GM21528 (cell line): ENCODE results near the gene PON1.

Source experiments
- ATAC-seq: cut with Tn5 transposase; IDR thresholded peaks from one replicate; pipeline ENCODE4 v1.9.1; 2021; ENCODE audit warnings: mild to moderate bottlenecking, moderate library complexity; ENCODE audit not compliant: unreplicated experiment, low FRiP score

The PON1 gene

GRCh38 chr7:95318501-95319100 is 5.7 kb downstream of the PON1 start:
- no peak for ATAC-seq

GRCh38 chr7:95317966-95318365 is 6.4 kb downstream of the PON1 start:
- ATAC-seq = no peak

GRCh38 chr7:95317546-95317945 is 6.8 kb downstream of the PON1 start:
- ATAC-seq = no peak

- ATAC-seq = peak; percentile 54
Measured at GRCh38 chr7:95316588-95316987, 7.7 kb downstream of the PON1 start.

- no peak for ATAC-seq
Measured at GRCh38 chr7:95312561-95312960, 11.8 kb downstream of the PON1 start.

GRCh38 chr7:95311389-95311788 is 12.9 kb downstream of the PON1 start:
- ATAC-seq = no peak

GRCh38 chr7:95309951-95310350 is 14.4 kb downstream of the PON1 start:
- ATAC-seq = no peak

- no peak for ATAC-seq
Measured at GRCh38 chr7:95304990-95305389, 19.3 kb downstream of the PON1 start.

GRCh38 chr7:95303013-95303905 is 21.1 kb downstream of the PON1 start:
- no peak for ATAC-seq

- ATAC-seq = no peak
Measured at GRCh38 chr7:95298091-95298490, 26.2 kb downstream of the PON1 start.

- no peak for ATAC-seq
Measured at GRCh38 chr7:95297041-95297440, 27.3 kb downstream of the PON1 start.

GRCh38 chr7:95296456-95296855 is 27.9 kb downstream of the PON1 start:
- no peak for ATAC-seq

- no peak for ATAC-seq
Measured at GRCh38 chr7:95295397-95295796, 28.9 kb downstream of the PON1 start.

GRCh38 chr7:95290166-95290830 is 34.0 kb downstream of the PON1 start:
- no peak for ATAC-seq

GRCh38 chr7:95286096-95286495 is 38.2 kb downstream of the PON1 start:
- ATAC-seq = no peak

- no peak for ATAC-seq
Measured at GRCh38 chr7:95279417-95279816, 44.9 kb downstream of the PON1 start.

GRCh38 chr7:95276114-95276513 is 48.2 kb downstream of the PON1 start:
- no peak for ATAC-seq

- ATAC-seq = no peak
Measured at GRCh38 chr7:95269640-95270039, 54.7 kb downstream of the PON1 start.

- ATAC-seq = no peak
Measured at GRCh38 chr7:95267754-95268153, 56.6 kb downstream of the PON1 start.

- ATAC-seq = no peak
Measured at GRCh38 chr7:95265634-95266033, 58.7 kb downstream of the PON1 start.

- ATAC-seq = no peak
Measured at GRCh38 chr7:95264363-95264891, 59.9 kb downstream of the PON1 start.
